CD4-positive, alpha-beta T cell treated with Interleukin-4 for 1 hour (primary cell): ENCODE measurements around the gene SELENOW.
"Not testable (repeated sequence)": the region's sequence is repeated elsewhere in the genome, so short reads cannot be mapped to it uniquely, and the experiment has no call there.

Source experiments
- DNase-seq, 2 donors: peaks; one replicate each; pipeline ENCODE4 v3.0.0-alpha.2; 2020 to 2022

Gene SELENOW

GRCh38 chr19:47756953-47757608 is 21.4 kb upstream of the SELENOW start:
- DNase-seq = no peak

GRCh38 chr19:47757617-47758442 is 20.7 kb upstream of the SELENOW start:
- DNase-seq = no peak

GRCh38 chr19:47758443-47758804 is 20.1 kb upstream of the SELENOW start:
- DNase-seq = no peak

DNA sequence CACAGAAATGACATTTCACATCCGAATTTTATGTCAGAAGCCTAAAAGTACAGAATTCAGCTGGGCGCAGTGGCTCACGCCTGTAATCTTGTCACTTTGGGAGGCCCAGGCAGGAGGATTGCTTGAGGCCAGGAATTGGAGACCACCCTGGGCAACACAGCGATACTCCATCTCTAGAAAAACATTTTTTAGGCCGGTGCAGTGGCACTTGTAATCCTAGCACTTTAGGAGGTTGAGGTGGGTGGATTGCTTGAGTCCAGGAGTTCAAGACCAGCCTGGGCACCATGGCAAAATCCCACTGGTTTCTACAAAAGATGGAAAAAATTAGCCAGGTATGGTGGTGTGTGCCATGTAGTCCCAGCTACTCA is 17.9 kb upstream of the SELENOW start:
- no peak for DNase-seq

DNA sequence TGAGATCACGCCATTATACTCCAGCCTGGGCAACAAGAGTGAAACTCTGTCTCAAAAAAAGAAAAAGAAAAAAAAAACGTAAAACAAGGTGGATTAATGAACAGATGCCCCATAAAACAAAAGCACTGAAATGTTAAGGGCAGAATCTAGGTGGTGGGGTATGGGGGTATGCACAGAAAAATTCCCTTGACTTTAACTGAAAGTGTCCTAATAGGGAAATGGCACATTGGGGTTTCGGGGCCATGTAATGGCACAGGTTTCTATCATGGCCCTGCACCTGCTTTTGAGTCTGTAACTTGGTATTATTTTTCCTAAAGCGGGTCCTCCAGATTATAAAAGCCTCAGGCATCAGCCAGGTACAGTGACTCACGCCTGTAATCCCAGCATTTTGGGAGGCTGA is 16.9 kb upstream of the SELENOW start:
- DNase-seq = no peak

DNA sequence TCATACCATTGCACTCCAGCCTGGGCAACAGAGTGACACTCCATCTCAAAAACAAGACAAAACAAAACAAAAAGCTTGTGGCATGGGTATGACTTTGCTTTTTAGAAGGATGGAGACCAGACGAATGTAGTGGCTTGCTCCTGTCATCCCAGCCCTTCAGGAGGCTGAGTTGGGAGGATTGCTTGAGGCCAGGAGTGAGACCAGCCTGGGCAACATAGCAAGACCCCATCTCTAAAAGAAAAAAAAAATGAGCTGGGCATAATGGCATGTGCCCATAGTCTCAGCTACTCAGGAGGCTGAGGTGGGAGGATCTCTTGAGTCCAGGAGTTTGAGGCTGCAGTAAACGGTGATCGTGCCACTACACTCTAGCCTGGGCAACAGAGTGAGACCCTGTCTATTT is 16.4 kb upstream of the SELENOW start:
- DNase-seq = no peak

DNA sequence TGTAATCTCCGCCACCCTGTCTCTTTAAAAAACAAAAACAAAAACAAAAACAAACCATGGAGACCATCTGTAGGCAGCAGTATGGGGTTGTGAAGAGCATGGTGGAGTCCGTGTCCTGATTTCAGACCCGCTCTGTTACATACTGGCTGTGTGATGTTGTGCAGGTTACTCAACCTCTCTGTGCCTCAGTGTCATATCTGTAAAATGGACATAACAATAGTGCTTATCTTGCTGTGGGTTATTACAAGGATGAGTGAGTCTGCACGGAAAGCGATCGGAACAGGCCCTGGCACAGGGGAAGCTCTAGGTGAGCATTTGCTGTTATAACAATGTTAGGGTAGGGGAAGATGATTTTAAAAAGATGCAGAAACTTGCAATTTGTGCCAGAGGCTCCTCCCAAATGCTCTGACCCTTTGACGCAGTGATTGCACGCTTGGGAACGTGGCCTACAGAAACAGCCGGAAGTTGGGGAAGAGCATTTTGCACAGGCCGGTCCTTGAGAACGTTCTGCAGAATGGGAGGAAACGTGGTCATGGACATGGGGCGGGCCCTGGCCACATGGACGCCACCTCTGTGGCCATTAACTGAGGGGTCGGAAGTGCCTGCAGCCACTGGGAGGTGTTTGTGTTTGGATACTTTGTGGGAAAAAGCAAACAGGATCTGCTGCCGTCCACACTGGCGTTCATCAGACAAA is 15.7 kb upstream of the SELENOW start:
- no peak for DNase-seq

GRCh38 chr19:47764705-47765104 is 13.8 kb upstream of the SELENOW start:
- not testable (repeated sequence) for DNase-seq

DNA sequence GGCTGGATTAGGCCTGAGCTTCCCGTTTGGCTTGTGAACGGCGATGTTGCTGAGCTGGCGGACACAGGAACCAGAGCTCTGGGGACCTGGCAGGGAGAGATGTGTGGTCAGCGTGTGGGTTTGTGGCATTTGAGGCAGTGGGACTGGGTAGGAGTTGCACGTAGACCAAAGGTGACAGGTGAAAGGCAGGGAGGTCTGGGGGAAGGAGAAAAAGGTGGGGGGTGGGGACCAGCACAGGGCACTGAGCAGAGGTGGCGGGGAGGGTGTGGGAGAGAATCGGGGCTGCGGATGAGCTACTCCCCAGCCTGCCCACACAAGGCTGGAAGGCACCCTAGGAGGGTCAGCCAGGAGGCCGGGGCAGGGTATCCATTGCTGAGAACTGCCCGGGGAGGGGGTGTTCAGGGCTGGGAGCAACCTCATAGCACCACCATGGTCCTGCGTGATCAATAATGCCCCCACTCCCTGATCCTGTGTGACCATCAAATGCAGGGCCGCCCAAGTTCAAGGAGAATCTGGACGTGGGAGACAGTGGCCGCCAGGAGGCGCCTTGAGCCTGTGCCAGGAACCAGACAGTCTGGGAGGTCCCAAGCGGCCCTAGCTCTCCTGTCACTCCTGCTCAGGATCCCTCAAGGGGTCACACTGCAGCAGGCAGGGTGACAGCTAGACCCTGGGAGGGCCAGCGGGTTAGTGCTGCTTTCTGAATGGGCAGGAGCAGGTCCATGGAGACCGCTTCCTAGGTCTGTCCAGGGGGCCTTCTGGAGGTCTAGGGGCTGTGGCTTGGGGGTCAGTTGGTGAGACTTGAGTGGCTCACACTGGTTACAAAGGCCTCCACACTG is 12.8 kb upstream of the SELENOW start:
- peak; percentile 28 to 36 for DNase-seq

DNA sequence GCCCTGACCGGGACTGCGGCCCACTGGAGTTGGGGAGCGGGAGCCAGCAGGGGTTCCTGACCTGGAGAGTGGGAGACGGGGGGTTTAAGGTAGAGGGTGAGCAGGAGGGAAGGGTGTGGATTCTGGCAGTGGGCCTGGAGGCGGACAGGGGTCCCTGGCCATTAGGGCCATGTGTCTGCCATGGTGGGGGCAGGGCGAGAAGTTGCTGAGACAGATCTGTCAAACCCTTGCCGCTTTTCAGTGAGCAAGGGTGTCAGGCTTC is 12.2 kb upstream of the SELENOW start:
- no peak for DNase-seq

GRCh38 chr19:47766670-47767069 is 11.8 kb upstream of the SELENOW start:
- DNase-seq = no peak

DNA sequence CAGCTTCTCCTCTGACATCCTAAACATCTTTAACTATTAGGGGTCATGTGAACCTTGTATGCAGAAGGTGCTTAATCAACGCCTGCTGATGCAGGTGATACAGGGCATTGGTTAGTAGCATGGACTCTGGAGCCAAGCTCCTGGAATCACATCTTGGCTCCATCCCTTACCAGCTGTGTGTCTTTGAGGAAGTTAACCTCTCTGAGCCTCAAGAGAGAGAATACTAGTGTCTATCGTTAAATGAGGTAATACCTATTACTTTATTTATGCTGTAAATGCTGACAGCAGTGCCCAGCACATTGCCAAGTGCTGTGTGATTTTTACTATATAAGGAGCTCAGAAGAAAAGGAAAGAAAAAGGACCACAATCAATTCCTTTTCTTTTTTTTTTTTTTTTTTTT is 11.2 kb upstream of the SELENOW start:
- DNase-seq = no peak

GRCh38 chr19:47768604-47769003 is 9.9 kb upstream of the SELENOW start:
- no peak for DNase-seq

DNA sequence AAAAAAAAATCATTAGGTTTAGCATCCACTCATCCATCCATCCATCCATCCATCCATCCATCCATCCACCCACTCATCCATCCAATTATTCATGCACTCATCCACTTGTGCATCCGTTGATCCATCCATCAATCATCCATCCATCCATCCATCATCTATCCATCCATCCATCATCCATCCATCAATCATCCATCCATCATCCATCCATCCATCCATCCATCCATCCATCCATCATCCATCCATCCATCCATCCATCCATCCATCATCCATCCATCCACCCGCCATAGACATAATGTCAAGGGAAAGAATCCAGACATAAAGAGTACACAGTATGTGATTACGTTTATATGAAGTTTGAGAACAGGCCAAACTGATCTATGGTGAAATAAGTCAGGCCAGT is 9.0 kb upstream of the SELENOW start:
- DNase-seq = no peak

GRCh38 chr19:47771291-47771690 is 7.2 kb upstream of the SELENOW start:
- not testable (repeated sequence) for DNase-seq

DNA sequence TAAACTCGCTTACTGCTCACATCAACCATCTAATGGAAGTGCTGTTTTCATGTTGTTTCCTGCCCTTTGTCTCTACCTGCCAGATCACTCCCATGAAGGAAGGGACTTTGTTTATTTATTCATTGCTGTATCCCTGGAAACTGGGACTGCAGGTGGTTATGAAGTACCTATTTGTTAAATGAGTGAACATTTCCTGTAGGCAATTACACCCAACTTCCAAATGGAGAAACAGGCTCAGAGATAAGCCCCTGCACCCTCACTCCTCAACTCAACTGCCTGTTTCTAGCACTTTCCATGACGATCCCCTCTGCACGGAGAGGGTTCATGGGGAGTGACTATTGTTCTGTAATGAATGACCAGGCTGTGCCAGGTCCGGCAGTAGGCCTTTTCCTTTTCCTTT is 1.9 kb upstream of the SELENOW start:
- DNase-seq = no peak

- not testable (repeated sequence) for DNase-seq
Measured at GRCh38 chr19:47777245-47778048, 1.1 kb upstream of the SELENOW start.

DNA sequence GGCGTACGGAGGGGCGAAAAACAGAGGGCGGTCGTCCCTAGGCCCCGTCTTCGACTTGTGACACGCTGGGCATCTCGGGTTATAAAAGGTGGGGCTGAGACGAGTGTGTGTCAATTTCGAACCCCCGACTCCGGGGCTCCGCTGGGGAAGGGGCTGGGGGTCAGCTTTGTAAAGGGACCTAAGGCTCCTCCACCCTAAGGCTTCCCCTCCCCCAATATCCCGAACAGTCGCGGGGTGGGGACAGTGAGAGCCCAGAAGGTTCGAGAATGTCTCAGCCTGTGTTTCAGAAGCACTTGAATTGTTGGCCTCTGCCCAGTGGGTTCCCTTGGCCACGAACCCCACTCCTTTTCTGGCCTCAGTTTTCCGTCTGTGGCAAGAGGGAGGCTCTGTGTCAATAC is 450 bp downstream of the SELENOW start:
- peak in 1 of 2 donors; percentile 24 for DNase-seq

GRCh38 chr19:47779524-47780214 is 1.2 kb downstream of the SELENOW start:
- DNase-seq = no peak

DNA sequence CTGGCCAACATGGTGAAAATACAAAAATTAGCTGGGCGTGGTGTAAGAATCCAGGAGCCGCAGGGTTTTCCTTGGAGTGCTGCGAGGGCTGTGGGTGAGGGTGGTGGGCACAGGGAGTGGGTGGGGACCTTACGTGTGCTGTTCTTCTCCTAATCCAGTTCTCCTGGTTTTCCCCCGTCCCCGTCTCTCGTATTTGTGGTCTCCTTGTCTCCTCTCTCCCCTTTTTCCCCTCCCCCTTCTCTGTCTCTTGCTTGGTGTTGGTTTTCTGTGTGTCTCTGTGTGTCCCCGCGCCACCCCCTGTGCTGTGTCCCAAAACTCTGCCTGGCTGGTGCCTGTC is 1.7 kb downstream of the SELENOW start:
- no peak for DNase-seq

- no peak for DNase-seq
Measured at GRCh38 chr19:47781590-47782262, 3.2 kb downstream of the SELENOW start.
